ENCODE results near the gene S100A14.
"Not testable (repeated sequence)": the region's sequence is repeated elsewhere in the genome, so short reads cannot be mapped to it uniquely, and the experiment has no call there.

The S100A14 gene

DNA sequence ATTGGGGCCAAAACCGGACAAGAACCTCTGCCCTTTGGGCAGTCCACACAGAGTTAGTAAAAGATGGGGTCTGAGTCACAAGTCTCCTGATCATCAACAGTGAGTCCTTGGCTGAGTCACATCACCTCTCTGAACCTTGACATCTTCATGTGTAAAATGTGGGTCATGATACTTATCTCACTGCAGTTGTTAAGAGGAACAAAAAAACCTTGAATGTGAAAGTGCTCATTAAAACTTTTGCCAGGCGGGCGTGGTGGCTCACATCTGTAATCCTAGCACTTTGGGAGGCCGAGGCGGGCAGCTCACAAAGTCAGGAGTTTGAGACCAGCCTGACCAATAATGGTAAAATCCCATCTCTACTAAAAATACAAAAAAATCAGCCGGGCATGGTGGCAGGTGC lies 18.9 kb downstream of the S100A14 start:
- TF ChIP-seq, protein P1, sequence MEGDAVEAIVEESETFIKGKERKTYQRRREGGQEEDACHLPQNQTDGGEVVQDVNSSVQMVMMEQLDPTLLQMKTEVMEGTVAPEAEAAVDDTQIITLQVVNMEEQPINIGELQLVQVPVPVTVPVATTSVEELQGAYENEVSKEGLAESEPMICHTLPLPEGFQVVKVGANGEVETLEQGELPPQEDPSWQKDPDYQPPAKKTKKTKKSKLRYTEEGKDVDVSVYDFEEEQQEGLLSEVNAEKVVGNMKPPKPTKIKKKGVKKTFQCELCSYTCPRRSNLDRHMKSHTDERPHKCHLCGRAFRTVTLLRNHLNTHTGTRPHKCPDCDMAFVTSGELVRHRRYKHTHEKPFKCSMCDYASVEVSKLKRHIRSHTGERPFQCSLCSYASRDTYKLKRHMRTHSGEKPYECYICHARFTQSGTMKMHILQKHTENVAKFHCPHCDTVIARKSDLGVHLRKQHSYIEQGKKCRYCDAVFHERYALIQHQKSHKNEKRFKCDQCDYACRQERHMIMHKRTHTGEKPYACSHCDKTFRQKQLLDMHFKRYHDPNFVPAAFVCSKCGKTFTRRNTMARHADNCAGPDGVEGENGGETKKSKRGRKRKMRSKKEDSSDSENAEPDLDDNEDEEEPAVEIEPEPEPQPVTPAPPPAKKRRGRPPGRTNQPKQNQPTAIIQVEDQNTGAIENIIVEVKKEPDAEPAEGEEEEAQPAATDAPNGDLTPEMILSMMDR (IDR thresholded peaks at IDR 0.05; ENCODE audit: insufficient read depth, low read depth, low read length, missing control alignments) = no peak
- H3K4me3 ChIP-seq (ENCODE audit: low read depth, low read length) = no peak overlapping the region
- peak; percentile 16 for DNase-seq (ENCODE audit: low read depth)

DNA sequence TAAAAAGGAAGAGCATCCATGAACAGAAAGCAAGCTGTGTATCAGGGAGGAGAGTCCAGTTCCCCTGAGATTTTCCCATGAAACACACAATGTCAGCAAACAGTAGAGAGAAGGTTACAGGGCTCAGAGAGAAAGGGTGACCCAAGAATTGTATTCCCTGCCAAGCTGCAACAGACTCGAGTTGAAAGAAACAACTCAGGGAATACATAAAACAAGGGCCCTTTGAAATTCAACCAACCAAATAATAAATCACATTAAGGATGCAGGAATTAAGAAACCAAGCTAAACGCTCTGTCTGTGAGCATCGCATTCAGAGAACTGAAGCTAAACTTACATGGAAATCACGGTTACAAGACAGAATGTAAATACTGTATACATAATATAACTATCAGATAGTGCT lies 23.4 kb downstream of the S100A14 start:
- DNase-seq (ENCODE audit: low read depth) = no peak
- no peak overlapping the region for H3K4me3 ChIP-seq (ENCODE audit: low read depth, low read length)
- TF ChIP-seq, protein P1 (IDR thresholded peaks at IDR 0.05; ENCODE audit: insufficient read depth, low read depth, low read length, missing control alignments) = no peak

DNA sequence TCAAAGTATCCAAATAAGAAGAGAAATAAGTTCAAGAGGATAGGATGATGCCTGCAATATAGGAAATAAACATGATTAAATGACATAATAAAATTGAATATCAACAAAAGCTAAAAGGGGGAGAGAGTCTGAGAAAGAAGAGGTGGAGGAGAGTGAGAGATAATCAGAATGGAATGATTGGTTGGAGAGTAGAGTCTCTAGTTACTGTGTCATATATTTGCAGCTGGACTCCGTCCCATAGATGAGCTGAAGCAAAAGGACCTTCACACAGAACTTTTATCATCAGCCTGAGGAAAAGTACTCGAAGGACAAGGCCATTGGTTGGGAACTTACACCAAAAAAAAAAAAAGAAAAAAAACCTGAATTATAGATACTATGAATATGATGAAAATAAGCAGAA lies 27.6 kb downstream of the S100A14 start:
- H3K4me3 ChIP-seq (ENCODE audit: low read depth, low read length) = no peak overlapping the region
- DNase-seq (ENCODE audit: low read depth) = no peak

DNA sequence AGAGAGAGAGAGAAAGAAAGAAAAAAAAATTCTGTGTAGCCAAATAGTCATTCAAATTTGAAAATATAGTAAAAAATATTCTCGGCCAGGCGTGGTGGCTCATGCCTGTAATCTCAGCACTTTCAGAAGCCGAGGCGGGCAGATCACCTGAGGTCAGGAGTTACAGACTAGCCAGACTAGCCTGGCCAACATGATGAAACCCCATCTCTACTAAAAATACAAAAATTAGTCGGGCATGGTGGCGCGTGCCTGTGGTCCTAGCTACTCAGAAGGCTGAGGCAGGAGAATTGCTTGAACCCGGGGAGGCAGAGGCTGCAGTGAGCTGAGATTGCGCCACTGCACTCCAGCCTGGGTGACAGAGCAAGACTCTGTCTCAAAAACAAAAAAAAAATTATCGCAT lies 28.1 kb downstream of the S100A14 start:
- DNase-seq (ENCODE audit: low read depth); H3K4me3 ChIP-seq (ENCODE audit: low read depth, low read length): not testable (repeated sequence)

More for the DNA sequence above, 27.6 kb downstream of the S100A14 start:
- TF ChIP-seq, protein P1 (IDR thresholded peaks at IDR 0.05; ENCODE audit: insufficient read depth, low read depth, low read length, missing control alignments) = no peak

DNA sequence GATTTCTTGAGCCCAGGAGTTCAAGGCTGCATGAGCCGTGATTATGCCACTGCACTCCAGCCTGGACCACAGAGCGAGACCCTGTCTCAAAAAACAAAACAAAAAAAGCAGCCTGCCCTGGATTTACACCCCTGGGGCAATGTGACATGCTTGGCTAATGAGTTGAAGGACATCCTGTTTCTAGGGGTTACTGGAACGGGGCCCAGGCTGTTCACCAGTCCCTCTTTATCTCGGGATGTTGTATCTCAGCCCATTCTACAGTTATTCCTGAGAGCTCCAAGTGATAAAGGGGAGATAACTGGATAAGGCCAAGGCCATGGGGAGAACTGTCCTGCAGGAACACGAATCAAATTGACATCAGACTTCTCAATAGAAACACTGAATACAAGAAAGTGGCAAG lies 28.8 kb downstream of the S100A14 start:
- DNase-seq (ENCODE audit: low read depth) = no peak
- TF ChIP-seq, protein P1 (IDR thresholded peaks at IDR 0.05; ENCODE audit: insufficient read depth, low read depth, low read length, missing control alignments) = no peak
- H3K4me3 ChIP-seq (ENCODE audit: low read depth, low read length) = no peak overlapping the region

DNA sequence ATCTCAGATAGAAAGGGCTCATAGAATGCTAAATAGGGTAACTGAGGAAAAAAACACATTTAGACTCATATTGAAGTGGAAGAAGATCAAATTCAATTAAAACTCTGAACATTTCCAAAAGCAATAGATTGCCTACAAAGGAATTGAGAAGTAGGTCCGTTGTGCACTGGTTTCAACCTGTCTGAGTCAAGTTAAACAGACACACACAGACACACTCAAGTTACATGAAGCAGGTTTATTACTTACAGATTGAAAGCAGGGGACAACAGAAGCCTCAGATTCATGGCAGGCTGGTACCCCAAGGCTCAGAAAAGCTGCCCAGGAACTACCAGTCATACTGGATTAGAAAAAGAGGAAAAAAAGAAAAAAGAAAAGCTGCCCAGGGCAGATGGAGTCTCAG lies 29.8 kb downstream of the S100A14 start:
- H3K4me3 ChIP-seq (ENCODE audit: low read depth, low read length) = no peak overlapping the region

DNA sequence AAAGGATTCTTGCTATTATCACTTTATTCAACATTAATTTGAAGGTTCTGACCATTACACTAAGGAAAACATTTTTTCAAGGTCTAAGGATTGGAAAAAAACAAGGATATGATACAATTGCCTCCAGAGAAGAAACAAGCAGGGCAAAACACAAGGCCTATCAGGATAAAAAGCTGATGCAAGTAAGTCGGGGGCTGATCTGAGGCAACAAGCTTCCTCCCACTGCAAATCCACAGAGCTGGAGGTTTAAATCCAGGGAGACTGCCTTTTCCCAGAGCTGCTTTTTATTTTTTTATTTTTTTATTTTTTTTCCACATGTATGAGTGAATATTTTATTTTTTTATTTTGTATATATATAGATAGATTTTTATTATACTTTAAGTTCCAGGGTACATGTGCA lies 31.1 kb downstream of the S100A14 start:
- DNase-seq (ENCODE audit: low read depth) = no peak
- H3K4me3 ChIP-seq (ENCODE audit: low read depth, low read length) = no peak overlapping the region
- TF ChIP-seq, protein P1 (IDR thresholded peaks at IDR 0.05; ENCODE audit: insufficient read depth, low read depth, low read length, missing control alignments) = no peak

More for the DNA sequence above, 29.8 kb downstream of the S100A14 start:
- TF ChIP-seq, protein P1 (IDR thresholded peaks at IDR 0.05; ENCODE audit: insufficient read depth, low read depth, low read length, missing control alignments) = no peak
- no peak for DNase-seq (ENCODE audit: low read depth)

All from GM12865 (cell line).